GM12878 (cell line): ENCODE data around the gene PXMP4.

Source experiments
- BCL3 ChIP-seq: IDR thresholded peaks from 2 replicates; pipeline ENCODE4 v1.6.1; 2011; ENCODE audit warnings: borderline replicate concordance, low read depth, mild to moderate bottlenecking, moderate library complexity, low read length; ENCODE audit not compliant: insufficient read depth, poor library complexity, severe bottlenecking
- CHD1 ChIP-seq: IDR thresholded peaks from 2 replicates; pipeline ENCODE4 v1.6.1; 2012; ENCODE audit warnings: low read depth, low read length, improper control_type of control experiment
- NFYB ChIP-seq: IDR thresholded peaks from 2 replicates; pipeline ENCODE4 v1.6.1; 2011; ENCODE audit warnings: low read depth, mild to moderate bottlenecking, low read length, improper control_type of control experiment, moderate library complexity; ENCODE audit not compliant: insufficient read depth
- STAT3 ChIP-seq: IDR thresholded peaks from 2 replicates; pipeline ENCODE4 v1.6.1; 2011; ENCODE audit warnings: low read depth, low read length, improper control_type of control experiment
- TAF1 ChIP-seq: IDR thresholded peaks from 2 replicates; pipeline ENCODE4 v1.6.1; 2011; ENCODE audit warnings: mild to moderate bottlenecking, low read depth, low read length, borderline replicate concordance

- TF ChIP-seq BCL3 (no peak), CHD1 (no peak), TAF1 (no peak), NFYB (no peak), STAT3 (no peak)
These were observed 6.2 kb downstream of the PXMP4 start for GRCh38 chr20:33713865-33714367.
